ENCODE data around the gene NME4.
A peak's percentile ranks its signal among the peaks of the same experiment; 100 is the strongest.

The NME4 gene

GRCh38 chr16:363110-363765 lies 33.8 kb upstream of the NME4 start:
- FAIRE-seq: no peak
- no peak for DNase-seq (ENCODE audit: low spot score)

- DNase-seq (ENCODE audit: low spot score) (no peak), FAIRE-seq (no peak)
These were observed 33.1 kb upstream of the NME4 start for GRCh38 chr16:363766-364490.

GRCh38 chr16:364595-365491 lies 32.2 kb upstream of the NME4 start:
- no peak for FAIRE-seq
- DNase-seq (ENCODE audit: low spot score): no peak

GRCh38 chr16:366476-366875 lies 30.5 kb upstream of the NME4 start:
- FAIRE-seq: no peak
- no peak for DNase-seq (ENCODE audit: low spot score)

- no peak for FAIRE-seq
- DNase-seq (ENCODE audit: low spot score): no peak
These were observed 29.6 kb upstream of the NME4 start for GRCh38 chr16:367333-367903.

- DNase-seq (ENCODE audit: low spot score) (no peak), FAIRE-seq (no peak)
These were observed 28.4 kb upstream of the NME4 start for GRCh38 chr16:368388-369158.

GRCh38 chr16:369275-369865 lies 27.6 kb upstream of the NME4 start:
- FAIRE-seq (no peak), DNase-seq (ENCODE audit: low spot score) (no peak)

- no peak for FAIRE-seq
- no peak for DNase-seq (ENCODE audit: low spot score)
These were observed 27.0 kb upstream of the NME4 start for GRCh38 chr16:369866-370436.

GRCh38 chr16:370443-370842 lies 26.6 kb upstream of the NME4 start, which contains the start of gene MRPL28:
Gene MRPL28 (minus strand): TSS chr16:370538. CDS start chr16:370218, 320 bp downstream.
- FAIRE-seq (peak; percentile 82), DNase-seq (ENCODE audit: low spot score) (peak; percentile 86)

- no peak for FAIRE-seq
- no peak for DNase-seq (ENCODE audit: low spot score)
These were observed 26.0 kb upstream of the NME4 start for GRCh38 chr16:370979-371514.

GRCh38 chr16:371515-372301 lies 25.3 kb upstream of the NME4 start:
- DNase-seq (ENCODE audit: low spot score) (no peak), FAIRE-seq (no peak)

GRCh38 chr16:372302-372983 lies 24.6 kb upstream of the NME4 start:
- DNase-seq (ENCODE audit: low spot score) (no peak), FAIRE-seq (no peak)

GRCh38 chr16:373020-373598 lies 23.9 kb upstream of the NME4 start:
- DNase-seq (ENCODE audit: low spot score) (no peak), FAIRE-seq (no peak)

- DNase-seq (ENCODE audit: low spot score) (no peak), FAIRE-seq (no peak)
These were observed 23.0 kb upstream of the NME4 start for GRCh38 chr16:373848-374615.

GRCh38 chr16:374616-374926 lies 22.4 kb upstream of the NME4 start:
- FAIRE-seq: no peak
- DNase-seq (ENCODE audit: low spot score): no peak

- no peak for FAIRE-seq
- DNase-seq (ENCODE audit: low spot score): no peak
These were observed 21.8 kb upstream of the NME4 start for GRCh38 chr16:375212-375611.

Data from RCC 7860 (cell line).